ENCODE measurements around the gene MEGF6. TPM values are rescaled to one million over a fixed set of nuclear protein-coding genes. Genes with fewer than 3 reads are reported as not detected.
A peak's percentile ranks its signal among the peaks of the same experiment; 100 is the strongest.

Gene MEGF6
- total RNA-seq, 1 donor from 2014 or later: 10.9 TPM

DNA sequence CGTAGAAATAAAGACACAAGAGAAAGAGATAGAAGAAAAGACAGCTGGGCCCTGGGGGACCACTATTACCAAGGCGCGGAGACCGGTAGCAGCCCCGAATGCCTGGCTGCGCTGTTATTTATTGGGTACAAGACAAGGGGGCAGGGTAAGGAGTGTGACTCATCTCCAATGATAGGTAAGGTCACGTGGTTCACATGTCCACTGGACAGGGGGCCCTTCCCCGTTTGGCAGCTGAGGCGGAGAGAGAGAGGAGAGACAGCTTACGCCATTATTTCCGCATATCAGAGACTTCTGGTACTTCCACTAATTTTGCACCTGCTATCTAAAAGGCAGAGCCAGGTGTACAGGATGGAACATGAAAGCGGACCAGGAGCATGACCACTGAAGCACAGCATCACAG is 9.4 kb upstream of the MEGF6 start:
- intact Hi-C loops (cut with micrococcal nuclease): loop anchor here (10.0 kb wide), 1 partner anchor 976 kb away; no protein-coding TSS in a partner anchor
- Mint-ChIP-seq H3K27me3 (no peaks in the 10 kb centered on the region), H3K4me3 (peak overlapping the region; percentile 19), H3K4me1 (peaks cover 47% of the 10 kb centered on the region), H3K36me3 (ENCODE audit: low read depth) (peaks cover 5% of the 10 kb centered on the region), H3K9me3 (no peaks in the 10 kb centered on the region), H3K27ac (no peak overlapping the region)
- ATAC-seq (ENCODE audit: low read depth): no peak
- TF ChIP-seq, protein P1, sequence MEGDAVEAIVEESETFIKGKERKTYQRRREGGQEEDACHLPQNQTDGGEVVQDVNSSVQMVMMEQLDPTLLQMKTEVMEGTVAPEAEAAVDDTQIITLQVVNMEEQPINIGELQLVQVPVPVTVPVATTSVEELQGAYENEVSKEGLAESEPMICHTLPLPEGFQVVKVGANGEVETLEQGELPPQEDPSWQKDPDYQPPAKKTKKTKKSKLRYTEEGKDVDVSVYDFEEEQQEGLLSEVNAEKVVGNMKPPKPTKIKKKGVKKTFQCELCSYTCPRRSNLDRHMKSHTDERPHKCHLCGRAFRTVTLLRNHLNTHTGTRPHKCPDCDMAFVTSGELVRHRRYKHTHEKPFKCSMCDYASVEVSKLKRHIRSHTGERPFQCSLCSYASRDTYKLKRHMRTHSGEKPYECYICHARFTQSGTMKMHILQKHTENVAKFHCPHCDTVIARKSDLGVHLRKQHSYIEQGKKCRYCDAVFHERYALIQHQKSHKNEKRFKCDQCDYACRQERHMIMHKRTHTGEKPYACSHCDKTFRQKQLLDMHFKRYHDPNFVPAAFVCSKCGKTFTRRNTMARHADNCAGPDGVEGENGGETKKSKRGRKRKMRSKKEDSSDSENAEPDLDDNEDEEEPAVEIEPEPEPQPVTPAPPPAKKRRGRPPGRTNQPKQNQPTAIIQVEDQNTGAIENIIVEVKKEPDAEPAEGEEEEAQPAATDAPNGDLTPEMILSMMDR (IDR thresholded peaks at IDR 0.05): no peak
- ChIA-PET POLR2A (no interaction called here), CTCF (interaction anchor here (0.9 to 4.3 kb wide), 9 partner anchors 8 to 168 kb away, joined by 3 to 46 read pairs (median 10); no protein-coding TSS in a partner anchor)
- DNase-seq: no peak

DNA sequence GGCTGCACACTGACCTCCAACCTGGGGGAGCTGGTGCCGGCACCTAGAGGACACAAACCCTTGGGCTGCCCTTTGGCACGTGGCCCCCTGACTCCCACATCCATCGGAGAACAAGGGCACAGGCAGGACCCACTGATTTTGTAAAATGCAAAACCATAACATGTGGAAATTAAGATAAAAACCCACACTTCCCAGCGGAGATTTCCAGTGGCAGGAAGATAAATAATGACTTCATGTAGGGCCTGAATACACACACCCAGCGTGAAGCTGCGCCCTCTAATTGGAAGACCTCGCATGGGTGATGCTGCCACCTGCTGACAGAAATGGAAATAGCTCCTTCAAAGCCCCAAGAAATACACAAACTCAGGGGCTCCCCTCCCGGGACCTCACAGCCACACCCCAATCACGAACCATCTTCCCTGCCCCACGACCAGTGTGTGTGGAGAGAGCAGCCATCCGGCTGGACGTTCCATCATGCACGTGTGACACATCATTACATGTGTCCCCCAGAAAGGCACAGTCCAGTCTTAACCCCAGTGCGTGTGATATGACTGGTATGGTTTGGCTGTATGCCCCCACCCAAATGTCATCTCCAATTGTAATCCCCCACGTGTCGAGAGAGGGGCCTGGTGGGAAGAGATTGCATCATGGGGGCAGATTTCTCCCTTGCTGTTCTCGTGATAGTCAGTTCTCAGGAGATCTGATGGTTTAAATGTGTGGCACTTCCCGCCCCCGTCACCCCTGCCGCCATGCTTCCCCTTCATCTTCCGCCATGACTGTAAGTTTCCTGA is 7.8 kb upstream of the MEGF6 start:
- intact Hi-C loops (cut with micrococcal nuclease): loop anchor here (1.0 kb wide), 4 partner anchors 54 to 166 kb away; no protein-coding TSS in a partner anchor
- H3K4me1 Mint-ChIP-seq: peaks cover 38% of the 10 kb centered on the region
- no peaks in the 10 kb centered on the region for H3K9me3 Mint-ChIP-seq
- ATAC-seq (ENCODE audit: low read depth): peak; percentile 96
- ChIA-PET POLR2A (interaction anchor here (0.7 to 1.7 kb wide), 2 partner anchors 47 to 166 kb away, joined by 3 to 5 read pairs; no protein-coding TSS in a partner anchor), CTCF (interaction anchor here (0.7 to 4.3 kb wide), 15 partner anchors 10 to 1203 kb away, joined by 3 to 46 read pairs (median 5); no protein-coding TSS in a partner anchor)
- peak; percentile 51 for DNase-seq
- H3K27ac Mint-ChIP-seq: no peak overlapping the region
- TF ChIP-seq, protein P1 (IDR thresholded peaks at IDR 0.05): no peak
- no peaks in the 10 kb centered on the region for H3K36me3 Mint-ChIP-seq (ENCODE audit: low read depth)
- H3K4me3 Mint-ChIP-seq: peak overlapping the region; percentile 73
- peaks cover under 1% of the 10 kb centered on the region for H3K27me3 Mint-ChIP-seq

DNA sequence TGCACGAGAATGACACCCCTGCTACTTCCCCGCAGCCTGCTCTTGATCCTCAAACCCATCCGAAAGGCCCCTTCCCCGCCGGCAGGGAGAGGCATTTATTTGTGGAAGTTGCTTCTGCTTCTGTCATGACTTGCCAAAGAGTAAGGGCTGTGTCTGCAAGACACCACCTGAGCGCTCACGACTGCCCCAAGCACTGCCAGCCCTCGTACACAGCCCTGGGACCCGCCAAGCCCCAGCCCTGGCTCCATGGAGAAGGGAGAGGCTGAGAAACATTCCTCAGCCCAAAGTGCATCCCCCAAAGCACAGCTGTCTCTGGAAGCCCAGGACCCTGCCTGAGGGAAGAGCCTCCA is 7.2 kb upstream of the MEGF6 start:
- DNase-seq (no peak), ATAC-seq (ENCODE audit: low read depth) (no peak)
- H3K9me3 Mint-ChIP-seq: no peaks in the 10 kb centered on the region
- ChIA-PET POLR2A (interaction anchor here (0.7 to 1.7 kb wide), 2 partner anchors 48 to 166 kb away, joined by 3 to 5 read pairs; no protein-coding TSS in a partner anchor), CTCF (interaction anchor here (0.7 to 4.3 kb wide), 14 partner anchors 10 to 1203 kb away, joined by 3 to 46 read pairs (median 4); no protein-coding TSS in a partner anchor)
- peaks cover 6% of the 10 kb centered on the region for H3K27me3 Mint-ChIP-seq
- no peaks in the 10 kb centered on the region for H3K36me3 Mint-ChIP-seq (ENCODE audit: low read depth)
- H3K27ac Mint-ChIP-seq: no peak overlapping the region
- intact Hi-C loops (cut with micrococcal nuclease): no loop called here
- peaks cover 32% of the 10 kb centered on the region for H3K4me1 Mint-ChIP-seq
- TF ChIP-seq, protein P1 (IDR thresholded peaks at IDR 0.05): no peak
- no peak overlapping the region for H3K4me3 Mint-ChIP-seq

DNA sequence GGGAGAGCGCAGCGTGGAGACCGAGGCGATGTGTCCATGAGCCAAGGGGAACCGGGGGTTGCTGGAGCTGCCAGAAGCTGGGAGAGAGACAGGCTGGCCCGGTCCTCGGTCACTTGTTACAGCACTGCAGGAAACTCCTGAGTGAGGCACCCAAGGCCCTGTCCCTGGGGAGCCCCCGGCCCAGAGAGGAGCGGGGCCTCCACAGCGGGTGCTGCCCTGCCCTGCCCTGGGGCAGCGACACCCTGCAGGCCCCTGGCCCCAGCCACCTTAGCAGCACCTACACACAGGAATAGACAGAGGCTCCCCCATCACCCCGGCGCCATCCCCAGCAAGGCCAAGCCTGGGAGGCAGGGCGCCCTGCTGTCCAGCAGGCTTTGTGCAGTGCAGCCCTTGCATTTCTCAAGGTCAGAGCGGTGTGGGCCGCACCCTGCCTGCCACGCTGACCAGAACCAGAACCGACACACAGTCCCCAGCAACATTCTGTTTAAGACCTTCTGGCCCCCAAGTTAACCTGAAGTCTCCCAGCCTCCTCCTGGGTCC is 6.6 kb upstream of the MEGF6 start:
- Mint-ChIP-seq H3K36me3 (ENCODE audit: low read depth) (no peaks in the 10 kb centered on the region), H3K27me3 (peaks cover 12% of the 10 kb centered on the region), H3K4me1 (peaks cover 26% of the 10 kb centered on the region), H3K4me3 (no peak overlapping the region), H3K9me3 (no peaks in the 10 kb centered on the region), H3K27ac (no peak overlapping the region)
- POLR2A ChIA-PET: no interaction called here
- ATAC-seq (ENCODE audit: low read depth): no peak
- TF ChIP-seq, protein P1 (IDR thresholded peaks at IDR 0.05): no peak
- intact Hi-C loops (cut with micrococcal nuclease): no loop called here
- CTCF ChIA-PET: interaction anchor here (1.0 kb wide), 2 partner anchors 53 to 127 kb away, joined by 3 read pairs; no protein-coding TSS in a partner anchor
- no peak for DNase-seq

DNA sequence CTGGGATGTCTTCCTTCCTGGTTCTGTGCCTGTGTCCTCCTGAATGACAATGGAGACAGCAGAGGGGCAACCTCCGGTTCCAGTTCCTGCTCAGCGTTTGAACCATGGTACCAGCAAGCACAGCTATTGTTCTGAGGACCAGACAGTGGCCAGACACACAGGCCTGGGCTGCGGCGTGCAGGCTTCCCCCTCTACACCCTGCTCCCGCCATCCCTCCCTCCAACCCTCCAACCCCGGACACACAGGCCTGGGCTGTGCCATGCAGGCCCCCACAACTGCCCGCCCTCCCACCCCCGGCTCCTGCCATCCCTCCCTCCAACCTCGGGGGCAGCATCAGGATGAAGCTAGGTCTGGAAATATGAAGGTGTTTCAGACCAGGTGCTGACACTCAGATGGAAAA is 5.6 kb upstream of the MEGF6 start:
- no peak overlapping the region for H3K4me3 Mint-ChIP-seq

More for the DNA sequence above, 5.6 kb upstream of the MEGF6 start:
- Mint-ChIP-seq H3K9me3 (no peaks in the 10 kb centered on the region), H3K27me3 (peaks cover 19% of the 10 kb centered on the region), H3K36me3 (ENCODE audit: low read depth) (no peaks in the 10 kb centered on the region), H3K27ac (no peak overlapping the region), H3K4me1 (peaks cover 26% of the 10 kb centered on the region)
- ChIA-PET CTCF (interaction anchor here (1.0 kb wide), 1 partner anchor 126 kb away, joined by 3 read pairs; no protein-coding TSS in a partner anchor), POLR2A (no interaction called here)
- intact Hi-C loops (cut with micrococcal nuclease): no loop called here
- TF ChIP-seq, protein P1 (IDR thresholded peaks at IDR 0.05): no peak
- ATAC-seq (ENCODE audit: low read depth) (no peak), DNase-seq (no peak)

All from activated B cell treated with CpG ODN at 0.5 μM for 24 hours (primary cell).